Gastroesophageal sphincter (tissue), 4 donors: ENCODE measurements around the gene SUN1. TPM values are rescaled to one million over a fixed set of nuclear protein-coding genes. Genes with fewer than 3 reads are reported as not detected.
A peak's percentile ranks its signal among the peaks of the same experiment; 100 is the strongest.
"Not testable (repeated sequence)": the region's sequence is repeated elsewhere in the genome, so short reads cannot be mapped to it uniquely, and the experiment has no call there.

ENCODE experiments used
- ATAC-seq: fragments of 150-250 bp; one replicate; pipeline ENCODE4 v1.9.1; 2016; ENCODE audit warnings: mild to moderate bottlenecking, moderate library complexity
- H3K27ac ChIP-seq, 4 donors: fragments of 200-600 bp; sonication (generic) in 3 of 4; 1 replicate in 3 of 4; 2 replicates in 1 of 4; pipeline ENCODE4 v1.5.1; 2016 to 2019
- H3K27me3 ChIP-seq: fragments of 200-600 bp; sonication (generic); one replicate; pipeline ENCODE4 v1.5.1; 2019
- H3K36me3 ChIP-seq, 2 donors: fragments of 200-600 bp; sonication (generic); one replicate each; pipeline ENCODE4 v1.5.1; 2019; ENCODE audit warnings: control low read depth in 1 of 2
- H3K4me1 ChIP-seq, 3 donors: fragments of 200-600 bp; sonication (generic); 1 replicate in 2 of 3; 2 replicates in 1 of 3; pipeline ENCODE4 v1.5.1; 2016 to 2019; ENCODE audit warnings: control low read depth in 2 of 3
- H3K4me3 ChIP-seq, 2 donors: fragments of 200-600 bp; sonication (generic); one replicate each; pipeline ENCODE4 v1.5.1; 2019; ENCODE audit warnings: mild to moderate bottlenecking in 1 of 2, moderate library complexity in 1 of 2
- H3K9me3 ChIP-seq, 3 donors: fragments of 200-600 bp; sonication (generic); one replicate each; pipeline ENCODE4 v1.5.1; 2017 to 2019; ENCODE audit warnings: control low read depth in 2 of 3
- EP300 ChIP-seq: sonication (generic); formaldehyde crosslinking; IDR thresholded peaks from one replicate; pipeline ENCODE4 v1.6.1; 2017; ENCODE audit warnings: antibody characterized with exemption, mild to moderate bottlenecking
- POLR2A ChIP-seq, 2 donors: fragments of 450-650 bp; IDR thresholded peaks; one replicate each; pipeline ENCODE4 v1.6.1; 2017; ENCODE audit warnings: antibody characterized with exemption in 2 of 2, mild to moderate bottlenecking in 2 of 2, moderate library complexity in 1 of 2
- POLR2AphosphoS5 ChIP-seq: sonication (generic); formaldehyde crosslinking; IDR thresholded peaks from one replicate; pipeline ENCODE4 v1.6.1; 2017; ENCODE audit warnings: antibody characterized with exemption
- WGBS, 2 donors: methylation state at CpG; one replicate each; pipeline ENCODE4 v1.1.5; 2018; ENCODE audit warnings: low coverage in 1 of 2; 5-methylcytosine and 5-hydroxymethylcytosine counted together
- total RNA-seq, 4 donors: library from RNA; depleted of rRNA; stranded (reverse); fragments of >200 nt; gene quantifications; one replicate each; pipeline ENCODE4 v1.1.0, GENCODE V29; 2016
- TF ChIP-seq, protein P1 (sequence below), 4 experiments: fragments of 200-600 bp in 2 of 4; fragments of 450-650 bp in 2 of 4; sonication (generic) in 1 of 4; IDR thresholded peaks; one replicate each; pipeline ENCODE4 v1.5.1; 2017 to 2019; ENCODE audit warnings: antibody characterized with exemption in 4 of 4, mild to moderate bottlenecking in 2 of 4, moderate library complexity in 2 of 4

SUN1 gene
- total RNA-seq, 4 donors from 2014 or later = 151 to 261 (median 231) TPM

DNA sequence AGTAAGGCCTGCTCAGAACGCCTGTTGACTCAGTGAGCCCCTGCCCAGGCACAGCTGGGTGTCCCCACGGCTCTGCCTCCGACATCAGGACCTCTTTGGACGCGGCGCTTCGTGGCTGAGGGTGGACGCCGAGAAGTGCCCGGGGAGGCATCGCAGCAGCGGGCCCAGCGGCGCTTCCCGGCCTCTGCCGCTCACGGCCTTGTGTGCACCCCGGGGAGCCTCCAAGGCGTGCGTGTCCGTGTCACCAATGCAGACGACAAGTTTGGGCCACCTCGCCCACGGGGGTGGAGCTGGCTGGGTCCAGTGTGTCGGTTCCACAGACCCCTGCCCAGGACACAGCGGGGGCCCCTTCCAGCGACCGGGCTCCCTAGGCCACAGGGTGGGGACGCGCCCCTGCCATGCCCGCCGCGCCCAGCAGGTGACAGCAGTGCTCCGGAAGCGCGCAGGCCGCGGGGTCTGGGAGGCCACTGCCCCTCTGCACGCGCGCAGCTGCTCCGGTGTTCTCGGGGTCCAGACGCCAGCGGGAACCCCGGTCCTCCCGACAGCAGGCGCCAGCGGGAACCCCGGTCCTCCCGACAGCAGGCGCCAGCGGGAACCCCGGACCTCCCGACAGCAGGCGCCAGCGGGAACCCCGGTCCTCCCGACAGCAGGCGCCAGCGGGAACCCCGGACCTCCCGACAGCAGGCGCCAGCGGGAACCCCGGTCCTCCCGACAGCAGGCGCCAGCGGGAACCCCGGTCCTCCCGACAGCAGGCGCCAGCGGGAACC is 76.5 kb downstream of the SUN1 start:
- Histone ChIP-seq H3K4me1 (peaks cover 0 to 32% (median 0%) of the 10 kb centered on the region in 3 donors), H3K27ac (peak overlapping the region in 2 of 4 donors; percentile 74 to 79), H3K36me3 (peaks cover 0 to 11% of the 10 kb centered on the region in 2 donors), H3K4me3 (peak overlapping the region in 1 of 2 donors; percentile 47)
- 100% methylated on average over 1 of the region's 73 CpGs; no CpG with 5 or more reads in 1 of the 2 donors for WGBS, 2 donors
- not testable (repeated sequence) for H3K27me3 ChIP-seq, H3K9me3 ChIP-seq
- ATAC-seq = peak; percentile 75
- TF ChIP-seq, protein P1, sequence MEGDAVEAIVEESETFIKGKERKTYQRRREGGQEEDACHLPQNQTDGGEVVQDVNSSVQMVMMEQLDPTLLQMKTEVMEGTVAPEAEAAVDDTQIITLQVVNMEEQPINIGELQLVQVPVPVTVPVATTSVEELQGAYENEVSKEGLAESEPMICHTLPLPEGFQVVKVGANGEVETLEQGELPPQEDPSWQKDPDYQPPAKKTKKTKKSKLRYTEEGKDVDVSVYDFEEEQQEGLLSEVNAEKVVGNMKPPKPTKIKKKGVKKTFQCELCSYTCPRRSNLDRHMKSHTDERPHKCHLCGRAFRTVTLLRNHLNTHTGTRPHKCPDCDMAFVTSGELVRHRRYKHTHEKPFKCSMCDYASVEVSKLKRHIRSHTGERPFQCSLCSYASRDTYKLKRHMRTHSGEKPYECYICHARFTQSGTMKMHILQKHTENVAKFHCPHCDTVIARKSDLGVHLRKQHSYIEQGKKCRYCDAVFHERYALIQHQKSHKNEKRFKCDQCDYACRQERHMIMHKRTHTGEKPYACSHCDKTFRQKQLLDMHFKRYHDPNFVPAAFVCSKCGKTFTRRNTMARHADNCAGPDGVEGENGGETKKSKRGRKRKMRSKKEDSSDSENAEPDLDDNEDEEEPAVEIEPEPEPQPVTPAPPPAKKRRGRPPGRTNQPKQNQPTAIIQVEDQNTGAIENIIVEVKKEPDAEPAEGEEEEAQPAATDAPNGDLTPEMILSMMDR (IDR thresholded peaks at IDR 0.05) = peak in 3 of 4 experiments; percentile 80 to 91 (median 91)

DNA sequence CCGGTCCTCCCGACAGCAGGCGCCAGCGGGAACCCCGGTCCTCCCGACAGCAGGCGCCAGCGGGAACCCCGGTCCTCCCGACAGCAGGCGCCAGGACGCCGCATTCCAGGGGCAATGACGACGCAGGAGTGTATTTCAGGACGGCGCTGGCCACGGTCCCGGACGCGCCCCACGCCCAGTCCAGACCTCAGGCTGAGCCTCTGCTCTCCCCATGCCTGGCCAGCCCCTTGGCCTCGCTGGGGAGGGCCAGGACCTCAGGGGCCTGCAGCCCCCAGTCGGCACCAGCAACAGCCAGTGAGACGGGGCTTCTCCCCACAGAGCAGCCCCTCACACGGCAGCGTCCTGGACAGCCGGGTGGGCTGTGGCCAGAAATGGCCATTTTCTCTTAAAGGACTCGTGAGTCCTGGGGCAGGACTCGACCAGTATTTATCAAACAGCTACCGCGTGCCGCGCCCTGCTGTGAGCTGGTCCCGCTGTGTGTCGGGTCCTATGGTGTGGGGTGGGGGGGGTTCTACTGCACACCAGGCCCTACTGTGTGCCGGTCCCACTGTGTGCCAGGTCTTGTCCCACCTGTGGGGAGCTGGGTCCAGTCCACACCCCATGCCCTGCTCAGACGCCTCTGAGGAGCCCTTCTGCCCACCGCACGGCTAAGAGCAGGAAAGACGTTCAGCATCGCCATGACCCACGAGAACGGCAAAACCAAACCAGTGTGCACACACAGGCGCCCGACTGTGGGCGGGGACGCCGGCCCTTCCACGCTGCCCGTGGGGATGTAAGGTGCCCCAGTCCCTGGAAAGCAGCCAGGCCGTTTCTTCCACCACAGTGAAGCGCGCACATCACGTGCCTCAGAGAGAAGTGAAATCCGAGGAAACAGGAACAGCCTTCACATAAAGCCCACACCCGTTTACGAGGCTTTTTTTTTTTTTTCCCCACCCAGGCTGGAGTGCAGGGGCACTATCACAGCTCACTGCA is 77.4 kb downstream of the SUN1 start:
- Histone ChIP-seq H3K4me3 (peak overlapping the region in 1 of 2 donors; percentile 47), H3K4me1 (peaks cover 0 to 31% (median 0%) of the 10 kb centered on the region in 3 donors), H3K27ac (peak overlapping the region in 3 of 4 donors; percentile 69 to 79 (median 74)), H3K36me3 (peaks cover 0 to 3% of the 10 kb centered on the region in 2 donors), H3K27me3 (no peaks in the 10 kb centered on the region), H3K9me3 (no peaks in the 10 kb centered on the region)
- WGBS, 2 donors = 69% methylated on average over 8 of the region's 58 CpGs; no CpG with 5 or more reads in 1 of the 2 donors
- TF ChIP-seq EP300 (no peak), POLR2AphosphoS5 (peak; percentile 32)
- peak; percentile 70 for ATAC-seq

DNA sequence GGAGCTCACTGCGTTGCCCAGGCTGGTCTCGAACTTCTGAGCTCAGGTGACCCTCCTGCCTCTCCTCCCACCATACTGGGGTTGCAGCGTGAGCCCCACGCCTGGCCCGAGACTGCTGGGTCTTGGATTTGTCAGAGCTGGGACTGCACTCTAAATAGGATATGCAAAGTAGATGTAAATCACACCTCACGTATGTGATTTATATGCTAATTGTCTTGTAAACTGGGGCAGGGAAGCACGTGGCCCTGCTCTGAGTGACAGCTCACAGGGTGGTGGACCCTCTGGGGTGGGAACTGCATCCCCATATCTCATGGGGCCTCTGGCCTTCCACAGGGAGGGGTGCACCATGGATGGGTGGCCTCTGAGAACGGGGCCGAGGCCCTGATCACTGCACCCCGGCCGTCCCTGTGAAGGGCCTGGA is 78.2 kb downstream of the SUN1 start:
- peak overlapping the region in 2 of 4 donors; percentile 74 to 79 for H3K27ac ChIP-seq
- 87% methylated on average over 6 of the region's 11 CpGs; no CpG with 5 or more reads in 1 of the 2 donors for WGBS, 2 donors
- no peak for TF ChIP-seq POLR2AphosphoS5
- TF ChIP-seq, protein P1 (IDR thresholded peaks at IDR 0.05) = no peak
- no peak for TF ChIP-seq EP300
- TF ChIP-seq POLR2A (IDR thresholded peaks at IDR 0.05) = no peak

DNA sequence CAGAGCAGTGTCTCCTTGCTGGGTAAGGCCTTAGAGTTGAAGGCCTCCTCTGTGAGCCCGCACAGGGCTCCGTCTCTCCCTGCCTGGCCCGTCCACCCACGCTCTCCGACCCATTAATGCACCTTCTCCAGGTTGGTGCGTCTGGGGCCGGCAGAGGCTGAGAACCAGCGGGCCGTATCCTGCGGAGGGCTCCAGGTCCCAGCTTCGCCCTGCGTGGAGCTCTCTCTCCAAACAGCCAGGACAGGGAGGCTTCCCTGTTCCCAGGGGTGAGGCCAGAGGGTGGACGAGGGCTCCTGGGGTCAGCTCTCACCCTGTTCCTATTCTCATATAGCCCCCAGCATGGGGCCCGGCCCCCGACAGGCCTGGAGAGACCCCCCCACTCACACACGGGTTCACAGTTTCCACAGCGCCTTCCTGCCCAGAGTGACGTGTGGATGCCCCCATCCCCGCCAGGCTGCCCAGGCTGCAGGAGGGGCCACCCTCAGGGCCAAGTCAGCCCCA is 78.7 kb downstream of the SUN1 start:
- Histone ChIP-seq H3K4me3 (no peak overlapping the region), H3K36me3 (no peaks in the 10 kb centered on the region), H3K27me3 (no peaks in the 10 kb centered on the region), H3K9me3 (no peaks in the 10 kb centered on the region), H3K4me1 (peaks cover 0 to 36% (median 0%) of the 10 kb centered on the region in 3 donors), H3K27ac (peak overlapping the region in 1 of 4 donors; percentile 79)
- TF ChIP-seq POLR2A (IDR thresholded peaks at IDR 0.05) (no peak), POLR2AphosphoS5 (no peak), EP300 (no peak)
- TF ChIP-seq, protein P1 (IDR thresholded peaks at IDR 0.05) = no peak
- ATAC-seq = no peak
- 100% methylated on average over 1 of the region's 19 CpGs; no CpG with 5 or more reads in 1 of the 2 donors for WGBS, 2 donors

More for the DNA sequence above, 78.2 kb downstream of the SUN1 start:
- Histone ChIP-seq H3K27me3 (no peaks in the 10 kb centered on the region), H3K4me3 (no peak overlapping the region), H3K9me3 (no peaks in the 10 kb centered on the region), H3K4me1 (peaks cover 0 to 33% (median 0%) of the 10 kb centered on the region in 3 donors), H3K36me3 (no peaks in the 10 kb centered on the region)
- ATAC-seq = no peak
